ENCODE results near the gene AVEN.

The AVEN gene

GRCh38 chr15:33985287-33985686 lies 53.7 kb downstream of the AVEN start:
- no peak for DNase-seq (ENCODE audit: low read depth, low spot score)

DNA sequence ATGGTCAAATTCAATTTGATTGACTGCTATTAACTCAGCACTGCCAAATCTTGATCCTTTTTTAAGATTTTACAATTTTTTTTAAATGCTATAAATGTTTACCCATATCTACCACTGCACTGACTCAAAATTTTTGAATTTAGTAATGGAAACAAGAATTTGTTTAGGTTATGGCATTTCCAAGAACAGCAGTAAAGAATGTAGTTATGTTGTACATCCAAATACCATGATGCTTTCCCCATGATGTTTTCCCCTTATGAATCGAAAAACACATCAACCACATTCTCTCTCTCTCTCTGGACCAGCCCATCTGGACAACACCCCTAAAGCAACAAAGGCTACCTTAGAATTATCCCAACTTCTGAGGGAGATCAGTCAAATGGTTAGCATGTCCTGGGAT lies 56.5 kb downstream of the AVEN start:
- DNase-seq (ENCODE audit: low read depth, low spot score), result no peak

GRCh38 chr15:33980159-33980558 lies 58.8 kb downstream of the AVEN start:
- no peak for DNase-seq (ENCODE audit: low read depth, low spot score)

DNA sequence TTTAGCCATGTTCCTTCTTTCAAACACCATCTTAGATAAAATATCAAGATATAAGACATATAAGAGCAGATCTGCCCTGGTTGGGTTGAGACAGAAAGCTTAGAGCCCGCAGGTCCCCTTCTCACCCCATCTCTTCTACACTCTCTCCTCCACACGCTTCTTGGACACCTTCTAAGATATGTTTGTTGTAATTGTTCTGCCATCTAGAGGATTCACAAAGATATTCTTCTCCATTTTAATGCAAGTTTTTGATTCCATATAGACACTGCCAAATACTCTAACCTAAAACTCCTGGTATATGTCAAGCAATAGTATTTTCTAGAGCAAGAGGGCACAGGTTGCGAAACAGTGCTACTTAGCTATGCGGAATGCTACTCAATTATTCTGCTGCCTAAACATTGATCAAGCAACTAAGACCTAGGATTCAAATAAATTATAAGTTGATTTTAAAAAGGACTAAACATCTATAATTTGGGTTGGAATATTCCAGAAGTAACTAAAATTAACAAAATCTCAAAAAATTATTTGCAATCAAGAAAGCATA lies 63.9 kb downstream of the AVEN start:
- no peak for DNase-seq (ENCODE audit: low read depth, low spot score)

GRCh38 chr15:33971811-33972210 lies 67.2 kb downstream of the AVEN start:
- DNase-seq (ENCODE audit: low read depth, low spot score), result no peak

- no peak for DNase-seq (ENCODE audit: low read depth, low spot score)
Measured at GRCh38 chr15:33968821-33969220, 70.2 kb downstream of the AVEN start.

DNA sequence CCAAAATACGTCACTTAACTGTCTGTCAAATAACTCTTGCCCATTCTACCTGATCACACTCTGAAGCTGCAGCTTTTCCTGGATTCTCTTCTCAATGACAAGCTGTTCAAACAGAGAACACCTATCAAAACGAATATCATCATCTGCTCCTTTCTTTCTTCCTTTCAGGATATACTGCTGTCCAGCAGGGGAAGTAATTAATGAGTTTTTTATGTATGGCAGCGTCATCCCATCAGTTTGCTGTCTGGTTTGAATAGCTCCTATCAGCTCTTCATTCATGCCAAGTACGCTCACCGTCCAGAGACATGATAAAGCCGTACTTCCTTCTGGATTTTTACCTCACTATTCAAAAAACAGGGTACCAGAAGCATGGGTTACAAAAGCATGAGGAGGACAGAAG lies 70.8 kb downstream of the AVEN start, which contains the start of gene CHRM5:
Gene CHRM5 (plus strand): TSS at position 274 of the 400 bp plus-strand sequence. CDS start 94,221 bp downstream, outside the sequence.
- DNase-seq (ENCODE audit: low read depth, low spot score), result no peak

DNA sequence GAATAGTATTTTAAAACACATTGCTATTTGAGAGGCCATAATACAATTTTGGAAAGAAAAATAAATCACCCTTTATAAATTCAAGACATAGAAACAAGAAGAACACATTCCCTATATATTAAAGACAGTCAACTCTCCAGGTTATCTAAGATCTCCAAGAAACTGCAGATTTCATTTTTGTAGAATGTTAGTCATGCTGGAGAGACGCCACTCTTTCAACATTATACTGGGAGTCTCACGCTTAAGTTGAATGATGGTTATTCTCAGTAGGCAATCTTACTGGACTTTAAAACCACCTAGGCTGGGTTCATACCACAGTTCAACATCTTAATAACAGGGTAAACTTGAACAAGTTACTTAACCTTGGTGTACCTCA lies 74.4 kb downstream of the AVEN start:
- DNase-seq (ENCODE audit: low read depth, low spot score), result no peak

DNA sequence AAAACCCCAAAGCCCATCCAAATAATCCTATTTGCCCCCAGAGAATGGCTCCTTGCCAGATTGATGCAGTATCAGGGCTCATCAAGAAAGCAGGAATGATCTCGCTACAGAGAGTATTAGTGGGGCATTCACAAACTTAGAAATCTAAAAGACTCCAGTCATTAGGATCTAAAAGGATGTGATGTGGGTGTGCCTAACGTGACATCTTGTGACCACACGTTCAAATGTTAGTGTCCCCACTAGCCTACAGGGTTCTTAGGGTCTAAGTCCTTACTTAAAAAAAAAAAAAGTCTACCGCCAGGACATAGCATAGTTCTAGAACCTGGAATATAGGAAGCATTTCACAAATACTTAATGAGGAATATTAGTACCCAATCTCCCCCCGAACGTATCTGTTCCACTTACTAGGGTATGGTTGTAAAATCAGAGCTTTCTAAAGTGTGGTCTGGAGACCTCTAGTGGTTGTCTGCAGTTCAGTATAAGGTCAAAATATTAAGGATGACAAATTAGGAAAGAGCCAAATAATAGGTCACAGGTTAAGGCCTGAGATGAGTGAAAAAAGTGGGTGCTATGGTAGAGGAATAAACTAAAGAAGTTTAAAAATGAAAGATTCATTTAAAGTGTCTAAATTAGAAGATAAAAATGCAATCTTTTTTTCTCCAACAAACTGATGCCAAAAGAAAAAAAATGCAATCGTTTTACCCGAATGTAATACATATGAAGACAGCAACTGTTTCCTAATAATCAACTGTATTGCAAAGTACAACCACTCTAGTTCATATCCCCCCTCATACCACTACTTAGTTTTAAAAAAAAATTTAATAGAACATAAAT lies 75.0 kb downstream of the AVEN start:
- no peak for DNase-seq (ENCODE audit: low read depth, low spot score)

- DNase-seq (ENCODE audit: low read depth, low spot score), result no peak
Measured at GRCh38 chr15:33960549-33960935, 78.5 kb downstream of the AVEN start.

- DNase-seq (ENCODE audit: low read depth, low spot score), result no peak
Measured at GRCh38 chr15:33959844-33960548, 79.0 kb downstream of the AVEN start.

DNA sequence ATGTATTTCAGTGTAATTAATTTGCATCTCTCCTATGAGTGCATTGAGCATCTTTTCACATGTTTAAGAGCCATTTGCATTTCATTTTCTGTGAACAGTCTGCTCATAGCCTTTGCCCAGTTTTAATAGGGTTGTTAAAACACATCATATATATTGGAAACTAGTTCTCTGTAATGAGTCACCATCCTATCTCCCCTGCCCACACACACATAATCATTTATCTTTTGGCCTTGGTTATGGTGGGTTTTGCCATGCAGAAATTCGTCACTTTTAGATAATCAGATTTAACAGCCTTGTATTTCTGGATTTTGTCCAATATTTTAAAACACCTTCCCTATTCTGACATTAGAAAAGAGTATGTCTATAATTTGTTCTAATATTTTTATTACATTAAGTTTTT lies 82.6 kb downstream of the AVEN start:
- DNase-seq (ENCODE audit: low read depth, low spot score), result no peak

DNA sequence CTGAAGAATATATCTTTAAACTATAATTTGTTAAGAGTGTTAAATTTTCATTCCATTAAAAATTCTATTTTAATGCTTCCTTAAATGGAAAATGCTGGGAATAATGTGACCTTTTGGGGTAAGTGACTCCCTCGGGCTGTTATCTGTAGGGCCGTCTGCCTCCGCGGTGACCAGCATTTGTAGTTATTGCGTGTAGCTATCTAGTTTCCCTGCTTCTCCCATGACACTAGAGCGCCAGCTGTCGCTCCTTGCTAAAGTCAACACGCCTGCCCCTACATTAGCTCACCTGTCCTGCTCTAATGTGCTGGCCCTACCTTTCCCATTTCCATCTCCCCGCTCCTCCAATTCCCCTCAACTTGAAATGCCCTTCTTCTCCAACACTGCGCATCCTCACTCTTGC lies 83.1 kb downstream of the AVEN start:
- no peak for DNase-seq (ENCODE audit: low read depth, low spot score)

- DNase-seq (ENCODE audit: low read depth, low spot score), result no peak
Measured at GRCh38 chr15:33946152-33946551, 92.9 kb downstream of the AVEN start.

GRCh38 chr15:33941279-33942063 lies 97.5 kb downstream of the AVEN start:
- no peak for DNase-seq (ENCODE audit: low read depth, low spot score)

DNA sequence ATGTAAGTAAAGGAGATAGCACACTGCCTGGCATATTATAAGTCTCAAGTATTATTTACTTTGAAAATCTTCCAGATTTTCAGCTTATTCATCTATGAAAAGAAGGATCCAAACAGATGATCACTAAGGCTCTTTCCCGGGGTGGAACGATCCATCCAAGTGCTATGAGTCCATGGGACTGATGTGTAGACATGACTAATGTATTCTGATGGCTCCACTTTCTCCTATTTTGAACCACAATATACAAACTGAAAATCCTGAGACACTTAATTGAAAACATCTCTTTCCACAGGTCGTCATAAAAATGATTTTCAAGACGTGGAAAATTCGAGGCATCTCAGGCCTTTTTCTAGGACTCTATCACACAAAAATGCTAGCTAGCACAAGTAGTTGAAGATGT lies 104.1 kb downstream of the AVEN start:
- DNase-seq (ENCODE audit: low read depth, low spot score), result no peak

DNA sequence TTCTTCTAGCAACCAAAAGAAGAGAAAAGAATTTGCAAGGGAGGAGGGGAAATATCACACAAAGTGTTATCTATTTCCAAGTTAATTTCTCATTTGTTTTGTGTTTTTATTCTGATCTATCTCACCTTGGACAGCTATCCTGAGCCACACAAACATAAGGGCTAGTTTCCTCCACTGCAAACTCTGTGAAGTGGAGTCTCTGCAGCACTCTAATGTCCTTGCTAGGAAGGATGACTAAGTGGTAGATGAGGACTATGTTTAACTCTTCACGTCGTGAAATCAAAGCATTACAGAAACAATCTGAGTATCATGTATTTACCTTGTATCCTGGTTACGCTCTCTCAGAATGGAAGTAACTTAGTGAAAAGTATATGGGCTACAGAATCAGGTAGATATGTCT lies 104.6 kb downstream of the AVEN start:
- no peak for DNase-seq (ENCODE audit: low read depth, low spot score)

DNA sequence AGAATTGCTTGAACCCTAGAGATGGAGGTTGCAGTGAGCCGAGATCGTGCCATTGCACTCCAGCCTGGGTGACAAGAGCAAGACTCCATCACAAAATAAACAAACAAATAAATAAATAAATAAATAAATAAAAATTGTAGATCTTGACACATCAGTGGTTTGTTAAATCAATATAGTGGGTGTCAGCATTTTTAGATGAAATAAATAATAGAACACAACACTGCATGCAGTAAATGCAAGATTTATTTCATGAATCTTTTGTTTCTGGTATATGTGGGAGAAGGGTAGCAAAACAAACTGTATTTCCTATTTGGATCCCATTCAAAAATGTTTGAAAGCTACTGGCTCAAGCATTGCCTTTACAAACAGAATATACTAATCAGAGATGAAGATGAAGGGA lies 106.3 kb downstream of the AVEN start:
- no peak for DNase-seq (ENCODE audit: low read depth, low spot score)

DNA sequence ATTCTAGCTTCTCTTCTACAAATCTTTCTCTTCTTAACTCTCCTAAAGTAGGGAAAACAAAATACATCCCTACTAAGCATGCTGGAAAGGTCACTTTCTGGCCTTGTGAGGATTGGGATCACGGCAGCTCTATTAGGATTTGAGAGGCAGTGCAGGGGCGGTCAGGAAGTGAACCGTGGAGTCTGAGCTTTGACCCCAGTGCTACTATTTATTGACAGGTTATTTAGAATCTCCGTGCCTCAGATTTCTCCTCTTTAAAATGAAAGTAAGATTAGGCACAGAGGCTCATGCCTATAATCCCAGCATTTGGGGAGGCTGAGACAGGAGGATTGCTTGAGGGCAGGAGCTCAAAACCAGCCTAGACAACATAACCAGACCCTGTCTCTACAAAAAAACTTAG lies 112.7 kb downstream of the AVEN start:
- DNase-seq (ENCODE audit: low read depth, low spot score), result no peak

DNA sequence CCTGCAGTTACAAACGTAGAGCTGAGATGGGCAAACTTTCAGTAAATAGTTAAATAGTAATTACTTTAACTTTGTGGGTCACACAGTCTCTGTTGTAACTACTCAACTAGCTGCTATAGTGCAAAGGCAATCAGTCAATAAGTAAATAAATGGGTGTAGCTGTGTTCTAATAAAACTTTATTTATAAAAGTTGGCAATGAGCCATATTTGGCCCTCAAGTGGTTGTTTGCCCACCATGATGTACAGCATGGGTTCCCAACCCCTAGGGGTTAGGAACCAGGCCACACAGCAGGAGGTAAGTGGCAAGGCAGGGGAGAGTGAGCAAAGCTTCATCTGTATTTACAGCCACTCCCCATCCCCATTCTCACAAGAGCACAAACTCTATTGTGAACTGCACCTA lies 115.6 kb downstream of the AVEN start:
- no peak for DNase-seq (ENCODE audit: low read depth, low spot score)

DNA sequence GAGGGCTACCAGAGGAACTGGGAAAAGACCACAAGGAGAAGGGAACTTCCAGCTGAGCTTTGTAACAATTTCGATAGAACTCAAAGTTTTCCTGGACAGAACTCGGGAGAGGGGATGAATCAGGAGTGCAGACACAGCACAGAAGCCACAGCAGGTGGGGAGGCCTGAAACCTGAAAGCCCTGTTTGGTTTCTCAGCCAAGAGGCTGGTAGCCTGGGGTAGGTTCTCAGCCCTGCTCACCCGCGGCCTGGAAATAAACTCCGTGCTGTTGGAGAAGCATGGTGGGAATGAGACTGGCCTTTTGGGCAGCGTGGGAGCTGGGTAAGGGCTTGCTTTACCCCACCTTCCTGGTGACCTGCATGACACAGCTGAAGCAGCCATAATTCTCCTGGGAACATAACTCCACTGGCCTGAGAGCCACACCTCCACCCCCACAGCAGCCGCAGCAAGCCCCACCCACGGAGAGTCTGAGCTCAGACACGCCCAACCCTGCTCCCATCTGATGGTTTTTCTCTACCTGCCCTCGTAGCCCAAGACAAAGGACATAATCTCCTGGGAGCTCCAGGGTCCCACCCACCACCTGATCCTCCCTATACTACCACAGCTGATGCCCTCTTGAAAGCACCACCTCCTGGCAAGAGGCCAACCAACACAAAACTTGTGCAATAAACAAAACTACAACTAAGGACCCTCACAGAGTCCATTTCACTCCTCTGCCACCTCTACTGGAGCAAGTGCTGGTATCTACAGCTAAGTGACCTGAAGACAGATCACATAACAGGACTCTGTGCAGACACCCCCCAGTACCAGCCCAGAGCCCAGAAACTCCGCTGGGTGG lies 123.2 kb downstream of the AVEN start:
- no peak for DNase-seq (ENCODE audit: low read depth, low spot score)
